Muscle of arm (tissue), 12 donors: ENCODE results near the gene REEP6. TPM values are rescaled to one million over a fixed set of nuclear protein-coding genes. Genes with fewer than 3 reads are reported as not detected.
"Not testable (repeated sequence)": the region's sequence is repeated elsewhere in the genome, so short reads cannot be mapped to it uniquely, and the experiment has no call there.

Experiments used
- DNase-seq: peaks from one replicate; pipeline ENCODE4 v3.0.0-alpha.2; 2013
- polyA plus RNA-seq, 12 donors: library from polyadenylated mRNA; unstranded; fragments of 120-200 nt; gene quantifications; one replicate each; pipeline ENCODE4 v1.2.1, GENCODE V29; 2013; ENCODE audit not compliant: insufficient read length in 12 of 12

The REEP6 gene
- polyA plus RNA-seq, 12 donors: 1.2 to 16.1 (median 1.7) TPM; not detected in 1

DNA sequence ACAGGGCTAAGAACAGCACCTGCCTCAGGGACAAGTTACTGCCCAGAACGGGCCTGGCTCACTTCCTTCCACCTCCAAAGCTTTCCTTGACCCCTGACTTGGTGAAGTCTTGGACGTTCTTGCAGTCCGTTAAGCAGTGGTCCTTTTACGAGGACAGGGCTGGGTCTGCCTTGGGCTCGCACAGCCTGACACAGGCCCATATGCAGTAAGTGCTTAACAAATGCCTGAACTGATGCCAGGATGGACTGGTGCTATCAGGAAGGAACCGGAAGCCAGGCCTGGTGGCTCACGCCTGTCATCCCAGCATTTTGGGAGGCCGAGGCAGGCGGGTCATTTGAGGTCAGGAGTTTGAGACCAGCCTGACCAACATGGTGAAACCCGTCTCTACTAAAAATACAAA is 31.1 kb downstream of the REEP6 start:
- DNase-seq: no peak

DNA sequence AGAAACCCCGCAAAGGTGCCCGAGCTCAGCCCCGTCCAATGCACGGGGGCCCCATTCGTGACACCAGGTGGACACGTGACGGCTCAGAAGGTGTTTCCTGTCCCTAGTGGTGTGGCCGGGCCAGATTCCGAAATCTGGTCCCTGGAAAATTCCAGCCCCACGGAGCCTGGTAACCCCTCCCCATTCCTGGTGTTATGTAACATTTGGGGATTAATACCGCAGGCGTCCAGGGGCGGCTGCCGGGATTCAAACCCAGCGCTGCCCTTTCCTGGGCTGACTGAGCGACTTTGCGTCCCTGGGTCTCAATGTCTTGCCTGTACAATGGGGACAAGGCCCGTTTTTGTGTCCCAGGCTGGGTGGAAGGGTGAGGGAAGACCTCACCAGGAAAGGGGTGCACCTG is 31.9 kb downstream of the REEP6 start:
- no peak for DNase-seq

DNA sequence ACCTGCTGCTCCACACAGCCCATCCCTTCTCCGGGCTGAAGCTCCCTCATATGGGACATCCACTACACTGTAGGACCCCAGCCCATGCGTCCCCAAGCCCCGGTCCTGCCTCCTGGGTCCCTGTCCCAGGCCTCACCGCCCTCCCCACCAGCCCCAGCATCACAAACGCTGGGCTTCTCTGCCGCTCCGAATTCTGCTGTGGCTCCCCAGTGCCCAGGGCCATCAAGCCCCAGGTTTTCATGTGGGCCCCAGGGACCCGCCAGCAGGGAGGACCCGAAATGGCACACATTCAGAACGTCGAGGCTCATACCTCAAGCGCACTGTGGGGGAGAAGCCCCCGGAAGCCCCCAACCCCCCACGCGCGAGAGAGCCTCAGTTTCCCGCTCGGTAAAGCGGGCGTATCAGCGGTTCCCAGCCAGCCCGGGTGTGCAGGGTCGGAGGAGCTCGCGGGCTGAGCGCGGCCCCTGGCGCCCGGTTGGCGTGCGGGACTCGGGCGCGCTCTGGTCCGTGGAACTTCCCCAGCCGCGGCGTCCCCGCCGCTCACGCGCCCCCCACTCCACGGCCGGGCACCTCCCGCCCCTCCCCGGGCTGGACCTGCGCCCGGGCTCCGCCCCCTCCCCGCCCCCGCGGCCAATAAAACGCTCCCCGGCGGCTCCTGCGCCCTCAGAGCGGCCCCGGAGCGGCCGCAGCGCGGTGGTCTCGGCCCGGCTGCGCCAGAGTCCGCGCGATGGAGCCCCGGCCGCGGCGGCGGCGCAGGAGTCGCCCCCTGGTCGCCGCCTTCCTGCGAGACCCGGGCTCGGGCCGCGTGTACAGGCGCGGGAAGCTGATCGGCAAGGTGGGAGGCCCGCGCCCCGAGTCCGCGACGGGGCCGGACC is 32.7 kb downstream of the REEP6 start, which contains the start of gene PLK5:
Gene PLK5 (plus strand): TSS at position 666 of the 875 bp plus-strand sequence. CDS start 2,920 bp downstream, outside the sequence.
- no peak for DNase-seq

DNA sequence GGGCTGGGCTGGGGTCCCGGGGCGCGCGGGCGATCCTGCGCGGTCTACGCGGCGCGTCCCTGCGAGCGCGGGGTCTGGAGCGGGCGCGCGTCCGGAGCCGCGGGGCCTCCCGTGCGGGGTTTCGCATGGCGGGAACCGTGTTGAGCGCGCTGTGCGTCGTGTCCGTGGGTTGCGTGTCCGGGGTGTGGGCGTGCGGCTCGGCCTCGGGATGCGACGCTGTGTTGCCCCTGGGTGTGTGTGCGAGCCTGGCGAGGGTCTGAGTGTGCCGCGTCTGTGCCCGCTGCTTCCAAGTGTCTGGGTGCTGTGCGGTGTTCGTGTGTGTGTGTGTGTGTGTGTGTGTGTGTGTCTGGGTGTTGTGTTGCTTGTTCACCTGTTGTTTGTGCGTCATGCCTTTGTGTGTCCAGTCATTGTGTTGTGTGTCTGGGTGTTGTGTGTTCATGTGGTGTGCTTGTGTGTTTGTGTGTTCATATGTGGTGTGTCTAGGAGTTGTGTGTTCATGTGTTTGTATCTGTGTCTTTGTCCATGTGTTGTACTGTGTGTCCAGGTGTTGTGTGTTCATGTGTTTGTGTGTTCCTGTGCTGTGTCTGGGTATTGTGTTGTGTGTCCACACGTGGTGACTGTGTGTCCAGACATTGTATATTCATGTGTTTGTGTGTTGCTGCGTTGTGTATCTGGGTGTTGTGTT is 33.4 kb downstream of the REEP6 start:
- no peak for DNase-seq

DNA sequence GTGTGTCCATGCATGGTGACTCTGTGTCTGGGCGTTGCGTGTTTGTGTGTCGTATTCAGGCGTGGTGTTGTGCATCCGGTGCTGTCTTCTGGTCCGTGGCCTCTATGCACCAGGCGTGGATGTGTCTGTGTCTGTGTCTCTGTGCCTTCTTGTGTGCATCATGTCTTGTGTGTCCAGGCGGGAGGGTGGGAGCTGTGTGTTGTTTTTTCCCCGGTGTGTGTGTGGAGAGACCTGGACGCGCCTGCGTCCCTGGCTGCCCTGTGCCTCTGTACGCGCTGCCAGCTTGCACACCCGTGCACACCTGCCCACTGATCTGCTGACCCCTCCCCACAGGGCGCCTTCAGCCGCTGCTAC is 34.0 kb downstream of the REEP6 start:
- DNase-seq: no peak

DNA sequence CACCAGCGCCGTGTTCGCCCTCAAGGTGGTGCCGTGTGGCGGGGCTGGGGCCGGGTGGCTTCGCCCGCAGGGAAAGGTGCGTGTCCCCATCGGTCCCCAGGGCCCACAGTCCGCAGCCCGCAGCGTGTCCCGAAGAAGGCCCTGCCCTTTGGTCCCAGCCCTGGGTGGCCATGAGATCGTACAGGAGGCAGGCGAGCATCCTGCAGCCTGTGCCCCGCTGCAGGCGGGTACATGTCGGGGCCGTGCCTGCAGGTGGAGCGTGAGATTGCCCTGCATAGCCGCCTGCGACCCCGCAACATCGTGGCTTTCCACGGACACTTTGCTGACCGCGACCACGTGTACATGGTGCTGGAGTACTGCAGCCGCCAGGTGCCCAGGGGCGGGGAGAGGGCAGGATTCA is 34.4 kb downstream of the REEP6 start:
- DNase-seq: no peak

DNA sequence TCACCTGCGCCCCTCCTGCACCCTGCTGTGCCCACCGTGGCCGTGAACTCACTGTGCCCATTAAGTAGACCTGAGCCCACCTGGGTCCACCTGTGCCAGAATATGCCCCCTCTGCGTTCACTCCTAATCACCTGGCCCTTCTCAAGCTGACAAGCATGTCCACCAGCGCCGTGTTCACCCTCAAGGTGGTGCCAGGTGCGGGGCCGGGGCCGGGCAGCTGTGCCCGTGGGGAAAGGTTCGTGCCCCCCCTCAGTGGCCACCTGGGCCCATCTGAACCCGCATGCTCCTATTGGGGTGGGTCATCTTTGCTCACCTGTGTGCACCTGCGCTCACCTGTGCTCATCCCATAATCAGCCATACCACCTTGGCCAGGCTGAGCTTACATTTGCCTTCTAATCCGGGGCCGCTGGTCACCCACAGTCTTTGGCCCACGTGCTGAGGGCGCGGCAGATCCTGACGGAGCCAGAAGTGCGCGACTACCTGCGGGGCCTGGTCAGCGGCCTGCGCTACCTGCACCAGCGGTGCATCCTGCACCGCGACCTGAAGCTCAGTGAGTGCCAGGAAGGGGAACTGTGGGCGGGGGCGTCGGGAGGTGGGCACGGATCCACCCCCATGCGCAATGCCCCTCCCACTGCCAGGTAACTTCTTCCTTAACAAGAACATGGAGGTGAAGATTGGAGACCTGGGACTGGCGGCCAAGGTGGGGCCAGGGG is 35.2 kb downstream of the REEP6 start:
- DNase-seq: no peak

DNA sequence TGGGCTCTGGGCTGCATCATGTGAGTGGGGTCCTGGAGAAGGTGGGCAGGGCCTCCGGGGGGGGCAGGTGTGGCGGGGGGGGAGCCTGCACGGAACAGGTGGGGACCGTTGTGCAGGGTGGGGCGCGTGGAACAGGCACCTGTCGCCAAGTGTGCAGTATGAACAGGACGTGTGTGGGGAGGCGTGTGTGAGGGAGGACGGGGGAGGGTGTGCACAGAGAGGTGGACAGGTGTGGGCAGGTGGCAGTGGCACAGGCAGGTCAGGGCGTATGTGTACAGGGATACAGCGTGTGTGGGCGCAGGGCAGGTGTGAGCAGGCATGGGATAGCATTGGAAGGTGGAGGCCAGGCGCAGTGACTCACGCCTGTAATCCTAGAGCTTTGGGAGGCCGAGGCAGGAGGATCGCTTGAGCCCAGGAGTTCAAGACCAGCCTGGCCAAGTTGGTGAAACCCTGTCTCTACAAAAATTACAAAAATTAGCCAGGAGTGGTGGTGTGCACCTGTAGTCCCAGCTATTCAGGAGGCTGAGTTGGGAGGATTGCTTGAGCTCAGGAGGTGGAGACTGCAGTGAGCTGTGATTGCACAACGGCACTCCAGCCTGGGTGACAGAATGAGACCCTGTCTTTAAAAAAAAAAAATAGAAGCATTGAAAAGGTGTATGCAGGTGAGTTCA is 36.1 kb downstream of the REEP6 start:
- DNase-seq: no peak

DNA sequence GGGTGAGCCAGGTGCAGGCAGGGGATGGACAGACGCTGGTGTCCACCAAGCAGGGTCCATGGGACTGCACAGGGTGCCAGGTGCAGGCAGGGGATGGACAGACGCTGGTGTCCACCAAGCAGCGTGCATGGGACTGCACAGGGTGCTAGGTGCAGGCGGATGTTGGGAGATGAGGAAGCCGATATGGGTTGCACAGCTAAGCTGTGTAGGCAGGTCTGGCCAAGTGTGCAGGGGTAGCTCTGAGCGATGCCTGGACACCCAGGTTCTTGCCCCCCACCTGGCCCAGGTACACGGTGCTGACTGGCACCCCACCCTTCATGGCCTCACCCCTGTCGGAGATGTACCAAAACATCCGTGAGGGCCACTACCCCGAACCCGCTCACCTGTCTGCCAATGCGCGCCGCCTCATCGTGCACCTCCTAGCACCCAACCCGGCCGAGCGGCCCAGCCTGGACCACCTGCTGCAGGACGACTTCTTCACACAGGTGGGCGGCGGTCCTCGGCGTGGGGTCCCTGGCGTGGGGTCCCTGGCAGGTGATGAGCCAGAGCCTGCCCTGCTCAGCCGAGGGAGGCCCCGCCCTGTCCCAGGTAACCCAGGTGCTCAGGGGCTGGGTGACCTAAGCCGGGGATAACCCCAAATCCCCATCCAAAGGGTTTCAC is 36.8 kb downstream of the REEP6 start:
- no peak for DNase-seq

DNA sequence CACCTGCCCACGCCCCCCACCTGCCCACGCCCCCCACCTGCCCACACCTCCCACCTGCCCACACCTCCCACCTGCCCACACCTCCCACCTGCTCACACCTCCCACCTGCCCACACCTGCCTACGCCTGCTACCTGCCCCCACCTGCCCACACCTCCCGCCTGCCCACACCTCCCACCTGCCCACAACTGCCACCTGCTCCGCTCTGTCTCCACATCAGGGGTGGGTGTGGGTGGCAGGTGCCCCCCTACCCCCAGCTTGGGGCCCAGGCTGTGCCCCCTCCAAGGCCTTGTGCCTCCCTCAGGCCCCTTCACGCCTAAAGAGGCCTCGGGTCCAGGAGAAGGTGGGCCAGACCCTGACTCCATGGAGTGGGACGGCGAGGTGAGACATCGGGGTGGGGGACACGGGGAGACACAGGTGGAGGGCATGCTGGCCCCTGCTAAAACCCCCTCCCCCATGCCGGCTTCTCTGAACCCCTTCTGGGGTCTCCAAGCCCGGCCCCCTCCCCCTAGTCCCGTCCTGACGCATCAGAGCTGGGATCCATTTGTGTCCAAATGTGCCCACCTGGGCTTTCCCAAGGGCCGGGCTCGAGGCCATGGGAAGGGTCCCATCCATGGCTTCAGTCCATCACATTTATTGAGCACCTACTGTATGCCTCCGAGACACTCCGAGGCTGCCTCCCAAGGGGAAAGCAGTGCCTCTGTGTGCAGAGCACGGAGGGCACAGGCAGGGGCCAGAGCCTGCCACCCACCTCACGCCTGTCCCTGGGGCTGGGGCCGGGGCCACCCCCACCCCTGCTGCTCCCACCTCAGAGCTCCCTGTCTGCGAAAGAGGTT is 37.8 kb downstream of the REEP6 start:
- no peak for DNase-seq

DNA sequence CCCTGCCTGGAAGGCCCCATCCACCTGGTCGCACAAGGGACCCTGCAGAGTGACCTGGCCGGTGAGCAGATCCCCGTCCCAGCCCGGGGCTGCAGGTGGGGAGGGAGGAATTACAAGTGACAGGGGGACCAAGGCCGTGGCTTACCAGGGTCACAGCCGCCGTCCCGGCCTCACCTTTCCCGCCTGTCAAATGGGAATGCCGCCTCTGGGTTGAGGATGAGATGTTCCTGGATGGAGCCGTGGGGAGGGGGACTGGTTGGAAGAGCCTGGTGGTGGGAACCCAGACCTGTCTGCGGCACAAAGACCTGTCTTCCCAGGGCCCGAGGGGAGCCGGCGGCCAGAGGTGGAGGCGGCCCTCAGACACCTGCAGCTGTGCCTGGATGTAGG is 38.4 kb downstream of the REEP6 start:
- DNase-seq: no peak

DNA sequence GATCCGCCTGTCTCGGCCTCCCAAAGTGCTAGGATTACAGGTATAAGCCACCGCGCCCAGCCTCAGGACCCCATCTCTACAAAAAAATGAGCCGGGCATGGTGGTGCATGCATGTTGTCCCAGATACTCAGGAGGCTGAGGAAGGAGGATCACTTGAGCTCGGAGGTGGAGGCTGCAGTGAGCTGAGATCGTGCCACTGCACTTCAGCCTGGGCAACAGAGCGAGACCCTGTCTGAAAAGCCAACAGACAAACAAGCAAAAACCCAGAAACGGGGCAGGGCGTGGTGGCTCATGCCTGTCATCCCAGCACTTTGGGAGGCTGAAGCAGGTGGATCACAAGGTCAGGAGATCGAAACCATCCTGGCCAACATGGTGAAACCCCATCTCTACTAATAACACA is 39.9 kb downstream of the REEP6 start:
- not testable (repeated sequence) for DNase-seq

DNA sequence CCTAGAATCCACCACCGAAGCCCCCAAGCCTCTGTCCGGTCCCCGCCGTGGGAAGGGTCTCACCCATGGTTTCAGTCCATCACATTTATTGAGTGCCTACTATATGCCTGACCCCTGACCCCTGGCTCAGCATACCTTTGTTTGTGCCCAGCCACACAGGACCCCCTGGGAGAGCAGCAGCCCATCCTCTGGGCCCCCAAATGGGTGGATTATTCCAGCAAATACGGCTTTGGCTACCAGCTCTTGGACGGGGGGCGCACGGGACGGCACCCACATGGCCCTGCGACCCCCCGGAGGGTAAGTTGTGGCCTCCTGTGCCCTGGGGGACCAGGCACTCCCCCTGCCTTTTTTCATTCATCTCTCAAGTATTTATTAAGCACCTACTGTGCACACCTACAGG is 40.6 kb downstream of the REEP6 start:
- no peak for DNase-seq

DNA sequence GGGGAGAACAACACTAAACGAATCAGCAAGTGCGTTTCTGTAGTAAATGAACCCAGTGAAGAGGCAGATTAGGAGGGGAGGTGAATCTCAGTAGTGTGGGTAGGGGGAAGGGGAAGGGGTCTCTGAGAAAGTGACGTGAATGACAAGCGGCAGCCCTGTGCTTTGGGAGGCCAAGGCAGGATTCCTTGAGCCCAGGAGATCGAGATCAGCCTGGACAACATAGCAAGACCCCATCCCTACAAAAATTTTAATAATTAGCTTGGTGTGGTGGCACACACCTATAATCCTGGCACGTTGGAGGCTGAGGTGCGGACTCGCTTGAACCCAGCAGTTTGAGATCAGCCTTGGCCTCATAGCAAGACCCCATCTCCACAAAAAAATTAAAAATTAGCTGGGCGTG is 41.0 kb downstream of the REEP6 start:
- DNase-seq: no peak

DNA sequence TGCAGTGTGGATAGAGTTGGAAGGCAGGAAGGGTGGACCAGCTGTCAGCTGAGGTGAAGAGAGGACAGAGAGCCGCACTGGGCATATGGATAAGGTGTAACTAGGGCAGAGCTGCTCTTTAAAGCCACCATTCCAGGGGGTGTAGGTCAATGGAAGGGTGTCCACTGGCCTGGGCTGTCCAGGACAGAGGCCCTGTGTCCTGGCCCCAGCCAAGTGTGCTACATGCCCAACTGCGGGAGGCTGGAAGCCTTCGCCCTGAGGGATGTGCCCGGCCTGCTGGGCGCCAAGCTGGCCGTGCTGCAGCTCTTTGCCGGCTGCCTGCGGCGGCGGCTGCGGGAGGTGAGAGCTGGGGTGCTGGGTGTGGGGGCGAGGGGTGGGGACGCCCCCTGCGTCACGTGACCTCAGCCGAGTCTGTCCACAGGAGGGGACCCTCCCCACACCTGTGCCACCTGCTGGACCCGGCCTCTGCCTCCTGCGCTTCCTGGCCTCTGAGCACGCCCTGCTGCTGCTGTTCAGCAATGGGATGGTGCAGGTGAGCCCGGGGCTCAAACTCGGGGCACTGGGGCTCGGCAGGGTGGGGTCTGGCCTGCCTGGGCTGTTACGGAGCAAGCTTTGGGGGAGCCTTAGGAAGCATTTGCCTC is 42.6 kb downstream of the REEP6 start:
- no peak for DNase-seq

DNA sequence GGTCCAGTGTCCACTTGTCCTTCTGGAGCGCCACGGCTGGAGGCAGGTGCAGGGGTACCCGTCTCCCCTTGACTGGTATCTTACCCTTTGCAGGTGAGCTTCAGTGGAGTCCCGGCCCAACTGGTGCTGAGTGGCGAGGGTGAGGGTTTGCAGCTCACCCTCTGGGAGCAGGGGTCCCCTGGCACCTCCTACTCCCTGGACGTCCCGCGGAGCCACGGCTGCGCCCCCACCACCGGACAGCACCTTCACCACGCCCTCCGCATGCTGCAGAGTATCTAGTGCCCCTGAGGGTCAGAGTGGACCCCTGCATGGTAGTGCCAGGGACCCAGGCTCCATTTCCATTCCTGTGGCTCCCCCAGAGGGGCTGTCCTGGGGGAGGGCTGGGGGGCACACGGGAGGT is 44.0 kb downstream of the REEP6 start:
- DNase-seq: no peak

DNA sequence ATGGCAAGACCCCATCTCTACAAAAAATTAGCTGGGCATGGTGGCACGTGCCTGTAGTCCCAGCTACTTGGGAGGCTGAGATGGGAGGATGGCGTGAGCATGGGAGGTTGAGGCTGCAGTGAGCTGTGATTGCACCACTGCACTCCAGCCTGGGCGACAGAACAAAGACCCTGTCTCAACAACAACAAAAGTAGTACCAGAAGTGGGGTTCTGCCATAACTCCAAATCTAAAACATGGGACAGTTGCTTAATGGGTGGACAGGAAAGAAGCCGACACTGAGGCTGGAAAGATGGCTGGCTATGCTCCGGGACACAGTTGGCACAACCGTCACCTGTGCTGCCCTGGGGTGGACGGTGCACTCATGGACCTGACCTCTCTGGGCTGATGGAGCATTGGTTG is 44.7 kb downstream of the REEP6 start:
- not testable (repeated sequence) for DNase-seq

DNA sequence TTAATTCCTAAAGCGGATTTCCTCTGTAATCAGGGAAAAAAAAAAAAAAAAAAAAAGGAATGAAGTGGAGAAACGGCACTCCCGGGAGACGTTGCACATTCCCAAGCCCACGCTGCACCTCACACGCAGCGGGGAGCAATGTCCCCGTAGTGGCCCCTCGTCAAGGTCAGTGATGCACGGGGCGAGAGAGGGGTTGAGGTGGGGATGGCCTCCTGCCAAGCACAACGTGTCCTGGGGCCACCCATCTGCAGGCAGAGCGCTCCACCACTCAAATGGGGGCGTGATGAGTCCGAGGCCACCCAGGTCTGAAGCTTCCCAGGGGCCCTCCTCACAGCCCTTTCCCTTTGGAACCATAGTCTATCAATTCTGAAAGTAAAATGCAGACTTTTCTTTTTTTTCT is 48.0 kb downstream of the REEP6 start:
- no peak for DNase-seq

DNA sequence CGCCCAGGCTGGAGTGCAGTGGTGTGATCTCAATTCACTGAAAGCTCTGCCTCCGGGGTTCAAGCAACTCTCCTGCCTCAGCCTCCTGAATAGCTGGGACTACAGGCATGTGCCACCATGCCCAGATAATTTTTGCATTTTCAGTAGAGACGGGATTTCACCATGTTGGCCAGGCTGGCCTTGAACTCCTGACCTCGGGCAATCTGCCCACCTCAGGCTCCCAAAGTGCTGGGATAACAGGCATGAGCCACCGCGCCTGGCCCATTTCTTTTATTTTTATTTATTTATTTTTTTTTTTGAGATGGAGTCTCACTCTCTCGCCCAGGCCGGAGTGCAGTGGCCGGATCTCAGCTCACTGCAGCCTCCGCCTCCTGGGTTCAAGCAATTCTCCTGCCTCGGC is 48.8 kb downstream of the REEP6 start:
- not testable (repeated sequence) for DNase-seq

DNA sequence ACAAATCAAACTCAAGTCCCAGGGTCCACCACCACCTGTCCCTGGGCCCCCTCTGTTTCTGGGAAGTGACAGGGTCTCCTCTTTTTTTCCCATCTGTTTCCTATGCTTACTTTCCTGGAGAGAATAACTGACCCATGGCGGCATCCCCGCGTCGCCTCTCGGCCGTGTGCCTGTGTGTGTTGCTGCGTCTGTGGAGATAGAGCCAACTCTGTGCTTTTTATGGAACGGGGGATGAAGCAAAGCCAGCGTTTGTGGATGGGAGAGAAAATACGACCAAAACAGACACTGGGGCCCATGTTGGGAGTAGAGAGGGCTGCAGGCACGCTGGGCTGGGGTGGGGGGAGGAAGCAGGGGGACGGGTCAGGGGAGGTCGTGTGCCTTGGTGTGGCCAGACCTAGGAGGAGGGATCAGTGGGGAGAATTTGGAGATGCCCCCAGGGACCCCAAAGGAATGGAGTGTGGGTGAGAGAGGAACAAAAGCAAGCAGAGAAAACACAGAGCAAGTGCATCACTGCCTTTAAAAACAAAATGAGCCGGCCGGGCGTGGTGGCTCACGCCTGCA is 49.5 kb downstream of the REEP6 start:
- peak; percentile 79 for DNase-seq
